AG04450 (cell line): ENCODE data around the gene WWC2. TPM values are rescaled to one million over a fixed set of nuclear protein-coding genes. Genes with fewer than 3 reads are reported as not detected.

Experiments
- CTCF ChIA-PET: fragments of 300-600, 350-600 bp; formaldehyde crosslinking; extraction: SDS; loops from one replicate; lab custom pipeline; 2022; ENCODE audit warnings: antibody characterized with exemption, inconsistent platforms; lab: Charles Lee
- POLR2A ChIA-PET: fragments of 350-600 bp; formaldehyde crosslinking; extraction: SDS; loops from one replicate; lab custom pipeline; 2021; ENCODE audit warnings: antibody characterized with exemption, inconsistent platforms; lab: Yijun Ruan, JAX
- DNase-seq: peaks from one replicate; pipeline ENCODE4 v3.0.0-alpha.2; 2011; ENCODE audit warnings: low read depth, low spot score
- H3K27ac ChIP-seq: one replicate; pipeline ENCODE4 v1.5.1; 2012; ENCODE audit warnings: low read depth, low read length, control low read depth
- H3K27me3 ChIP-seq: one replicate; pipeline ENCODE4 v1.6.0; 2012; ENCODE audit warnings: low read length; ENCODE audit not compliant: control insufficient read depth, insufficient read depth
- H3K4me3 ChIP-seq: 2 replicates; pipeline ENCODE4 v1.5.1; 2011; ENCODE audit warnings: mild to moderate bottlenecking, low read depth, low read length, control low read depth
- H3K9me3 ChIP-seq: 2 replicates; pipeline ENCODE4 v1.5.1; 2012; ENCODE audit warnings: low read length; ENCODE audit not compliant: control insufficient read depth, insufficient read depth
- CTCF ChIP-seq: IDR thresholded peaks from 2 replicates; pipeline ENCODE4 v1.5.1; 2011; ENCODE audit warnings: low read depth, low read length, control low read depth, inconsistent platforms
- polyA plus RNA-seq: library from polyadenylated mRNA; depleted of rRNA; stranded (reverse); fragments of >200 nt; gene quantifications from 2 replicates; pipeline ENCODE4 v1.2.3, GENCODE V29; 2011

WWC2 gene
- polyA plus RNA-seq, 1 experiment: 43.6 TPM

- ChIA-PET CTCF (interaction anchor here (0.6 to 5.1 kb wide), 9 partner anchors 8 to 355 kb away, joined by 3 to 169 read pairs (median 6); no protein-coding TSS in a partner anchor), POLR2A (no interaction called here)
- no peak for DNase-seq
Observed at GRCh38 chr4:183254162-183254561, 155.1 kb downstream of the WWC2 start.

GRCh38 chr4:183255487-183255886, 156.4 kb downstream of the WWC2 start:
- Histone ChIP-seq H3K9me3 (no peaks in the 10 kb centered on the region), H3K27me3 (no peaks in the 10 kb centered on the region), H3K27ac (no peak overlapping the region), H3K4me3 (no peak overlapping the region)
- ChIA-PET POLR2A (interaction anchor here (1.0 to 1.3 kb wide), 2 partner anchors 156 to 157 kb away, joined by 3 to 6 read pairs; partner anchors contain the start of gene WWC2), CTCF (interaction anchor here (0.9 to 5.1 kb wide), 17 partner anchors 12 to 355 kb away, joined by 3 to 169 read pairs (median 4); partner anchors contain the start of gene WWC2)
- no peak for DNase-seq
- TF ChIP-seq CTCF: no peak

More at GRCh38 chr4:183254162-183254561, 155.1 kb downstream of the WWC2 start:
- no peaks in the 10 kb centered on the region for H3K27me3 ChIP-seq
- H3K4me3 ChIP-seq: no peak overlapping the region
- no peak overlapping the region for H3K27ac ChIP-seq
- no peaks in the 10 kb centered on the region for H3K9me3 ChIP-seq
- TF ChIP-seq CTCF: no peak

- no peak for DNase-seq
- no peak for TF ChIP-seq CTCF
- Histone ChIP-seq H3K4me3 (no peak overlapping the region), H3K9me3 (no peaks in the 10 kb centered on the region), H3K27ac (no peak overlapping the region), H3K27me3 (no peaks in the 10 kb centered on the region)
- ChIA-PET POLR2A (interaction anchor here (0.6 to 1.3 kb wide), 2 partner anchors 158 to 327 kb away, joined by 4 to 6 read pairs; partner anchors contain the start of gene WWC2), CTCF (interaction anchor here (0.5 to 5.1 kb wide), 42 partner anchors 9 to 991 kb away, joined by 3 to 169 read pairs (median 3); partner anchors contain the start of gene WWC2)
Observed at GRCh38 chr4:183256343-183256742, 157.3 kb downstream of the WWC2 start.

GRCh38 chr4:183256756-183257385, 157.8 kb downstream of the WWC2 start:
- H3K9me3 ChIP-seq: no peaks in the 10 kb centered on the region
- H3K27ac ChIP-seq: no peak overlapping the region
- POLR2A ChIA-PET: interaction anchor here (0.6 to 1.3 kb wide), 2 partner anchors 158 to 327 kb away, joined by 4 to 6 read pairs; partner anchors contain the start of gene WWC2
- no peak for DNase-seq
- no peaks in the 10 kb centered on the region for H3K27me3 ChIP-seq
- no peak overlapping the region for H3K4me3 ChIP-seq
- peak; percentile 81 for TF ChIP-seq CTCF
- CTCF ChIA-PET: interaction anchor here (0.5 to 5.1 kb wide), 39 partner anchors 8 to 991 kb away, joined by 3 to 169 read pairs (median 3); partner anchors contain the start of genes CLDN24 and WWC2

GRCh38 chr4:183257808-183258207, 158.8 kb downstream of the WWC2 start:
- POLR2A ChIA-PET: no interaction called here
- CTCF ChIA-PET: interaction anchor here (0.8 to 5.1 kb wide), 8 partner anchors 21 to 344 kb away, joined by 3 to 169 read pairs (median 6); partner anchors contain the start of gene CLDN24
- Histone ChIP-seq H3K9me3 (no peaks in the 10 kb centered on the region), H3K27ac (no peak overlapping the region), H3K4me3 (no peak overlapping the region), H3K27me3 (no peaks in the 10 kb centered on the region)
- no peak for DNase-seq
- no peak for TF ChIP-seq CTCF
